CD14-positive monocyte (primary cell): ENCODE data around the gene TINAG. TPM values are rescaled to one million over a fixed set of nuclear protein-coding genes. Genes with fewer than 3 reads are reported as not detected.
"Not testable (repeated sequence)": the region's sequence is repeated elsewhere in the genome, so short reads cannot be mapped to it uniquely, and the experiment has no call there.

Experiments
- DNase-seq, 3 donors: peaks; one replicate each; pipeline ENCODE4 v3.0.0-alpha.2; 2011 to 2022
- H2AFZ ChIP-seq: 2 replicates; pipeline ENCODE4 v1.6.0; 2012; ENCODE audit warnings: mild to moderate bottlenecking, low read depth, low read length, inconsistent platforms; ENCODE audit not compliant: insufficient read depth, poor library complexity, severe bottlenecking
- H3K27ac ChIP-seq, 2 donors: 1 replicate in 1 of 2; 2 replicates in 1 of 2; pipeline ENCODE4 v1.5.1; 2012 to 2013; ENCODE audit warnings: low read length in 2 of 2, control low read depth in 1 of 2, inconsistent platforms in 1 of 2, low read depth in 1 of 2, mild to moderate bottlenecking in 1 of 2
- H3K27me3 ChIP-seq, 2 donors: one replicate each; pipeline versions ENCODE4 v1.6.0 to v1.6.1; 2011 to 2013; ENCODE audit warnings: low read length in 2 of 2; ENCODE audit not compliant: control insufficient read depth in 2 of 2, insufficient read depth in 2 of 2
- H3K36me3 ChIP-seq, 2 donors: replicated peaks in 1 of 2; 1 replicate in 1 of 2; 2 replicates in 1 of 2; pipeline versions ENCODE4 v1.5.1 to v1.6.1; 2012 to 2013; ENCODE audit warnings: low read length in 2 of 2, control low read depth in 1 of 2, inconsistent platforms in 1 of 2, mild to moderate bottlenecking in 1 of 2; ENCODE audit not compliant: insufficient read depth in 2 of 2, control insufficient read depth in 1 of 2
- H3K4me1 ChIP-seq, 2 donors: 1 replicate in 1 of 2; 2 replicates in 1 of 2; pipeline versions ENCODE4 v1.5.1 to v1.6.1; 2012 to 2013; ENCODE audit warnings: low read length in 2 of 2, control low read depth in 1 of 2, inconsistent platforms in 1 of 2, mild to moderate bottlenecking in 1 of 2, moderate library complexity in 1 of 2; ENCODE audit not compliant: insufficient read depth in 2 of 2, control insufficient read depth in 1 of 2
- H3K4me2 ChIP-seq: replicated peaks from 2 replicates; pipeline ENCODE3; 2012; ENCODE audit warnings: low read length, moderate library complexity, mild to moderate bottlenecking; ENCODE audit not compliant: poor library complexity, severe bottlenecking; ENCODE audit errors: extremely low read depth
- H3K4me3 ChIP-seq, 3 experiments: fragments of 200-600 bp in 1 of 3; sonication (generic) in 1 of 3; replicated peaks in 1 of 3; 1 replicate in 2 of 3; 2 replicates in 1 of 3; pipeline ENCODE4 v1.5.1; 2011 to 2013; ENCODE audit warnings: low read length in 3 of 3, mild to moderate bottlenecking in 3 of 3, control low read depth in 2 of 3, low read depth in 2 of 3, inconsistent platforms in 1 of 3, moderate library complexity in 1 of 3
- H3K79me2 ChIP-seq: 2 replicates; pipeline ENCODE4 v1.6.0; 2012; ENCODE audit warnings: mild to moderate bottlenecking, control low read depth, inconsistent platforms, low read length, moderate library complexity; ENCODE audit not compliant: insufficient read depth
- H3K9ac ChIP-seq: 2 replicates; pipeline ENCODE4 v1.6.0; 2017; ENCODE audit warnings: low read length, mild to moderate bottlenecking; ENCODE audit not compliant: insufficient read depth, poor library complexity, severe bottlenecking
- H3K9me3 ChIP-seq, 2 donors: replicated peaks in 1 of 2; 1 replicate in 1 of 2; 2 replicates in 1 of 2; pipeline versions ENCODE4 v1.5.1 to v1.6.1; 2012 to 2013; ENCODE audit warnings: low read length in 2 of 2, control low read depth in 1 of 2; ENCODE audit not compliant: control insufficient read depth in 1 of 2, insufficient read depth in 1 of 2
- H4K20me1 ChIP-seq: 2 replicates; pipeline ENCODE4 v1.6.0; 2012; ENCODE audit warnings: mild to moderate bottlenecking, low read length, control low read depth, moderate library complexity; ENCODE audit not compliant: insufficient read depth
- H3K27ac Mint-ChIP-seq, 7 donors: one replicate each; pipeline ENCODE4 v1.8.0; 2020; ENCODE audit warnings: mild to moderate bottlenecking in 7 of 7, mixed read lengths in 7 of 7, moderate library complexity in 6 of 7, inconsistent platforms in 2 of 7
- H3K27me3 Mint-ChIP-seq, 3 donors: one replicate each; pipeline ENCODE4 v1.8.0; 2021 to 2022; ENCODE audit warnings: low read depth in 3 of 3, mild to moderate bottlenecking in 3 of 3, mixed read lengths in 3 of 3, moderate library complexity in 3 of 3, inconsistent platforms in 1 of 3
- H3K36me3 Mint-ChIP-seq, 2 donors: one replicate each; pipeline ENCODE4 v1.8.0; 2020; ENCODE audit warnings: mixed read lengths in 2 of 2, inconsistent platforms in 1 of 2, mild to moderate bottlenecking in 1 of 2
- H3K4me1 Mint-ChIP-seq: one replicate; pipeline ENCODE4 v1.8.0; 2020; ENCODE audit warnings: mild to moderate bottlenecking, mixed read lengths
- H3K4me3 Mint-ChIP-seq, 2 donors: one replicate each; pipeline ENCODE4 v1.8.0; 2020; ENCODE audit warnings: mild to moderate bottlenecking in 2 of 2, mixed read lengths in 2 of 2, moderate library complexity in 1 of 2
- H3K9me3 Mint-ChIP-seq, 7 donors: one replicate each; pipeline ENCODE4 v1.8.0; 2020 to 2022; ENCODE audit warnings: mixed read lengths in 7 of 7, mild to moderate bottlenecking in 6 of 7, moderate library complexity in 6 of 7, inconsistent platforms in 2 of 7
- CTCF ChIP-seq: fragments of 200-600 bp; IDR thresholded peaks from one replicate; pipeline ENCODE4 v1.8.0; 2022; ENCODE audit warnings: antibody characterized with exemption, mild to moderate bottlenecking
- WGBS: methylation state at CpG from one replicate; pipeline ENCODE4 v1.1.5; 2013; ENCODE audit warnings: missing lambda C conversion rate; ENCODE audit not compliant: insufficient coverage; 5-methylcytosine and 5-hydroxymethylcytosine counted together
- intact Hi-C, 2 donors: fragments of 100-400 bp; cut with micrococcal nuclease; formaldehyde crosslinking; loops; one replicate each; pipeline versions ENCODE4 v1.15.0 to v1.15.1; 2023
- polyA plus RNA-seq, 3 donors: library from polyadenylated mRNA; depleted of rRNA in 1 of 3; unstranded in 2 of 3; stranded (reverse) in 1 of 3; fragments of 300-500 nt in 2 of 3; fragments of >200 nt in 1 of 3; fragmentation: Illumina TruSeq in 2 of 3; gene quantifications; 1 replicate in 2 of 3; 2 replicates in 1 of 3; pipeline ENCODE4 v1.2.3, GENCODE V29; 2012 to 2021

Gene TINAG
- polyA plus RNA-seq, 3 donors = not detected

GRCh38 chr6:54320871-54321270 is 12.6 kb downstream of the TINAG start:
- no CpG with 5 or more reads among the region's 1 CpG for WGBS
- H3K27ac ChIP-seq = no peak overlapping the region
- no peaks in the 10 kb centered on the region for H3K79me2 ChIP-seq
- H3K36me3 Mint-ChIP-seq = no peaks in the 10 kb centered on the region
- H2AFZ ChIP-seq = no peak overlapping the region
- H3K4me1 ChIP-seq = no peaks in the 10 kb centered on the region
- DNase-seq = no peak
- no peaks in the 10 kb centered on the region for H3K4me1 Mint-ChIP-seq
- H3K4me3 ChIP-seq = no peak overlapping the region
- H3K27me3 ChIP-seq = no peaks in the 10 kb centered on the region
- intact Hi-C loops = no loop called here
- no peak overlapping the region for H3K4me3 Mint-ChIP-seq
- H3K36me3 ChIP-seq = no peaks in the 10 kb centered on the region
- H3K9me3 Mint-ChIP-seq = peaks cover 0 to 2% (median 0%) of the 10 kb centered on the region in 7 donors
- H3K4me2 ChIP-seq = no peak overlapping the region
- no peaks in the 10 kb centered on the region for H3K9me3 ChIP-seq
- TF ChIP-seq CTCF = no peak
- no peak overlapping the region for H3K27ac Mint-ChIP-seq
- H3K9ac ChIP-seq = no peak overlapping the region
- H3K27me3 Mint-ChIP-seq = no peaks in the 10 kb centered on the region
- H4K20me1 ChIP-seq = no peaks in the 10 kb centered on the region

GRCh38 chr6:54327631-54328030 is 19.4 kb downstream of the TINAG start:
- Histone ChIP-seq H3K4me2 (no peak overlapping the region), H3K4me1 (no peaks in the 10 kb centered on the region), H3K27ac (no peak overlapping the region), H4K20me1 (no peaks in the 10 kb centered on the region), H3K36me3 (no peaks in the 10 kb centered on the region), H3K79me2 (no peaks in the 10 kb centered on the region), H3K4me3 (no peak overlapping the region), H3K27me3 (no peaks in the 10 kb centered on the region), H3K9ac (no peak overlapping the region), H2AFZ (no peak overlapping the region), H3K9me3 (peaks cover 9 to 13% of the 10 kb centered on the region in 2 donors)
- Mint-ChIP-seq H3K27me3 (peaks cover 0 to 1% (median 0%) of the 10 kb centered on the region in 3 donors), H3K9me3 (peaks cover 8 to 21% (median 11%) of the 10 kb centered on the region in 7 donors), H3K4me1 (no peaks in the 10 kb centered on the region), H3K4me3 (no peak overlapping the region), H3K36me3 (no peaks in the 10 kb centered on the region), H3K27ac (no peak overlapping the region)
- intact Hi-C loops = no loop called here
- DNase-seq = no peak
- TF ChIP-seq CTCF = no peak
- WGBS = 85% methylated on average over 7 of the region's 7 CpGs

- H3K27me3 ChIP-seq, H3K4me1 Mint-ChIP-seq, H3K36me3 ChIP-seq, H3K79me2 ChIP-seq, H3K4me3 Mint-ChIP-seq, H2AFZ ChIP-seq, H3K36me3 Mint-ChIP-seq, H3K9ac ChIP-seq, H3K4me3 ChIP-seq, H4K20me1 ChIP-seq, H3K27ac ChIP-seq, H3K27me3 Mint-ChIP-seq, H3K27ac Mint-ChIP-seq, DNase-seq, H3K4me1 ChIP-seq, intact Hi-C loops, H3K4me2 ChIP-seq: not testable (repeated sequence)
- H3K9me3 Mint-ChIP-seq = peaks cover 8 to 21% (median 11%) of the 10 kb centered on the region in 7 donors
- peaks cover 9 to 13% of the 10 kb centered on the region in 2 donors for H3K9me3 ChIP-seq
- WGBS = no CpG with 5 or more reads among the region's 2 CpGs
These were observed 23.3 kb downstream of the TINAG start for GRCh38 chr6:54331571-54331970.
